HEK293 (cell line): ENCODE results near the gene CD93.
A peak's percentile ranks its signal among the peaks of the same experiment; 100 is the strongest.

Experiments used
- CTCF ChIA-PET: fragments of 350-600 bp; formaldehyde crosslinking; extraction: SDS; loops from one replicate; lab custom pipeline; 2021; ENCODE audit warnings: antibody characterized with exemption; lab: Yijun Ruan, JAX
- POLR2A ChIA-PET: fragments of 300-600 bp; formaldehyde crosslinking; extraction: SDS; loops from one replicate; lab custom pipeline; 2020; ENCODE audit warnings: antibody characterized with exemption, inconsistent platforms; lab: Yijun Ruan, JAX
- H3K27ac ChIP-seq: fragments of 200-500 bp; sonication (Bioruptor generic); 2 replicates; pipeline ENCODE4 v1.5.1; 2014; ENCODE audit warnings: low read depth, low read length, control low read depth, inconsistent platforms; ENCODE audit errors: extremely low read depth
- H3K36me3 ChIP-seq, 2 experiments: fragments of 200-500 bp in 1 of 2; sonication (Bioruptor generic) in 1 of 2; 1 replicate in 1 of 2; 2 replicates in 1 of 2; pipeline ENCODE4 v1.5.1; 2014 to 2017; ENCODE audit warnings: inconsistent platforms in 2 of 2, low read length in 2 of 2; ENCODE audit not compliant: control insufficient read depth in 2 of 2, insufficient read depth in 1 of 2
- H3K4me1 ChIP-seq: fragments of 200-500 bp; sonication (Bioruptor generic); 2 replicates; pipeline ENCODE4 v1.5.1; 2014; ENCODE audit warnings: mild to moderate bottlenecking, low read length, inconsistent platforms; ENCODE audit not compliant: control insufficient read depth, insufficient read depth
- H3K4me3 ChIP-seq: 2 replicates; pipeline ENCODE4 v1.5.1; 2011; ENCODE audit warnings: low read depth, mild to moderate bottlenecking, control low read depth, low read length, moderate library complexity
- H3K9me3 ChIP-seq: fragments of 200-500 bp; sonication (Bioruptor generic); 2 replicates; pipeline ENCODE4 v1.5.1; 2014; ENCODE audit warnings: low read depth, low read length, inconsistent platforms; ENCODE audit not compliant: control insufficient read depth, insufficient read depth
- ELK4 ChIP-seq: IDR thresholded peaks from 2 replicates; pipeline ENCODE4 v1.6.1; 2011; ENCODE audit warnings: mild to moderate bottlenecking, low read depth, low read length, borderline replicate concordance
- HIC1 ChIP-seq: fragments of 450-650 bp; formaldehyde crosslinking; IDR thresholded peaks from 2 replicates; pipeline ENCODE4 v1.5.1; 2016; ENCODE audit warnings: missing biosample characterization, missing genetic modification characterization
- KLF10 ChIP-seq: fragments of 450-650 bp; IDR thresholded peaks from 2 replicates; pipeline ENCODE4 v1.5.1; 2018; ENCODE audit warnings: missing biosample characterization, mild to moderate bottlenecking, missing genetic modification characterization
- WT1 ChIP-seq: fragments of 450-650 bp; formaldehyde crosslinking; IDR thresholded peaks from 2 replicates; pipeline ENCODE4 v1.5.1; 2016; ENCODE audit warnings: missing biosample characterization, missing genetic modification characterization
- YY1 ChIP-seq: fragments of 450-650 bp; formaldehyde crosslinking; IDR thresholded peaks from 2 replicates; pipeline ENCODE4 v1.5.1; 2018; ENCODE audit warnings: missing biosample characterization, missing genetic modification characterization
- ZBTB17 ChIP-seq: fragments of 450-650 bp; formaldehyde crosslinking; IDR thresholded peaks from 2 replicates; pipeline ENCODE4 v1.5.1; 2016; ENCODE audit warnings: missing biosample characterization, missing genetic modification characterization
- ZBTB20 ChIP-seq: fragments of 450-650 bp; formaldehyde crosslinking; IDR thresholded peaks from 2 replicates; pipeline ENCODE4 v1.5.1; 2016; ENCODE audit warnings: missing biosample characterization, missing genetic modification characterization
- ZFP37 ChIP-seq: fragments of 450-650 bp; formaldehyde crosslinking; IDR thresholded peaks from 2 replicates; pipeline ENCODE4 v1.5.1; 2016; ENCODE audit warnings: missing biosample characterization, missing genetic modification characterization
- ZIC2 ChIP-seq: fragments of 450-650 bp; formaldehyde crosslinking; IDR thresholded peaks from 2 replicates; pipeline ENCODE4 v1.5.1; 2016; ENCODE audit warnings: missing biosample characterization, missing genetic modification characterization
- ZNF138 ChIP-seq: fragments of 450-650 bp; formaldehyde crosslinking; IDR thresholded peaks from 2 replicates; pipeline ENCODE4 v1.5.1; 2016; ENCODE audit warnings: missing biosample characterization, missing genetic modification characterization, borderline replicate concordance
- ZNF184 ChIP-seq: fragments of 450-650 bp; IDR thresholded peaks from 2 replicates; pipeline ENCODE4 v1.5.1; 2018; ENCODE audit warnings: missing biosample characterization, mild to moderate bottlenecking, missing genetic modification characterization
- ZNF221 ChIP-seq: fragments of 450-650 bp; formaldehyde crosslinking; IDR thresholded peaks from 2 replicates; pipeline ENCODE4 v1.5.1; 2017; ENCODE audit warnings: missing biosample characterization, missing genetic modification characterization, borderline replicate concordance
- ZNF274 ChIP-seq, 2 experiments: fragments of 200-500 bp in 1 of 2; fragments of 450-650 bp in 1 of 2; sonication (Bioruptor generic) in 1 of 2; formaldehyde crosslinking in 1 of 2; IDR thresholded peaks; 2 replicates each; pipeline versions ENCODE4 v1.5.1 to v1.6.1; 2014 to 2016; ENCODE audit warnings: borderline replicate concordance in 1 of 2, inconsistent platforms in 1 of 2, low read length in 1 of 2, missing biosample characterization in 1 of 2, missing genetic modification characterization in 1 of 2
- ZNF292 ChIP-seq: fragments of 450-650 bp; formaldehyde crosslinking; IDR thresholded peaks from 2 replicates; pipeline ENCODE4 v1.5.1; 2016; ENCODE audit warnings: low read depth, missing biosample characterization, missing genetic modification characterization, borderline replicate concordance
- ZNF335 ChIP-seq: fragments of 450-650 bp; formaldehyde crosslinking; conservative IDR thresholded peaks from 2 replicates; pipeline ENCODE4 v1.5.1; 2016; ENCODE audit warnings: missing biosample characterization, missing genetic modification characterization
- ZNF341 ChIP-seq: fragments of 450-650 bp; formaldehyde crosslinking; IDR thresholded peaks from 2 replicates; pipeline ENCODE4; 2016; ENCODE audit warnings: low read depth, missing biosample characterization, missing genetic modification characterization
- ZNF423 ChIP-seq: fragments of 450-650 bp; formaldehyde crosslinking; IDR thresholded peaks from 2 replicates; pipeline ENCODE4 v1.5.1; 2016; ENCODE audit warnings: missing biosample characterization, missing genetic modification characterization
- ZNF585B ChIP-seq: fragments of 450-650 bp; formaldehyde crosslinking; IDR thresholded peaks from 2 replicates; pipeline ENCODE4 v1.5.1; 2016; ENCODE audit warnings: missing biosample characterization, missing genetic modification characterization
- ZNF639 ChIP-seq: fragments of 450-650 bp; formaldehyde crosslinking; IDR thresholded peaks from 2 replicates; pipeline ENCODE4 v1.5.1; 2016; ENCODE audit warnings: missing biosample characterization, missing genetic modification characterization
- ZNF658 ChIP-seq: fragments of 450-650 bp; formaldehyde crosslinking; IDR thresholded peaks from 2 replicates; pipeline ENCODE4; 2016; ENCODE audit warnings: missing biosample characterization, missing genetic modification characterization
- ZNF660 ChIP-seq: fragments of 450-650 bp; IDR thresholded peaks from 2 replicates; pipeline ENCODE4 v1.5.1; 2018; ENCODE audit warnings: missing biosample characterization, mild to moderate bottlenecking, missing genetic modification characterization
- ZNF768 ChIP-seq: fragments of 450-650 bp; formaldehyde crosslinking; IDR thresholded peaks from 2 replicates; pipeline ENCODE4 v1.5.1; 2018; ENCODE audit warnings: missing biosample characterization, mild to moderate bottlenecking, missing genetic modification characterization
- ZSCAN4 ChIP-seq: fragments of 450-650 bp; formaldehyde crosslinking; IDR thresholded peaks from 2 replicates; pipeline ENCODE4 v1.5.1; 2017; ENCODE audit warnings: missing biosample characterization, missing genetic modification characterization

The CD93 gene

GRCh38 chr20:23052904-23053303 is 33.2 kb downstream of the CD93 start:
- CTCF ChIA-PET, result interaction anchor here (1.3 kb wide), 1 partner anchor 182 kb away, joined by 3 read pairs; no protein-coding TSS in a partner anchor
- no peaks in the 10 kb centered on the region for H3K4me1 ChIP-seq

GRCh38 chr20:23050847-23051627 is 35.1 kb downstream of the CD93 start:
- peak overlapping the region; percentile 29 for H3K4me3 ChIP-seq
- POLR2A ChIA-PET, result interaction anchor here (0.6 to 1.0 kb wide), 5 partner anchors 10 to 366 kb away, joined by 3 to 5 read pairs (median 3); partner anchors contain the start of gene NXT1
- TF ChIP-seq ZIC2 (peak; percentile 95), ZNF221 (tag by site-specific recombination) (no peak), HIC1 (no peak), ZNF341 (tag by site-specific recombination) (peak; percentile 48; the same call in 1 of the 2 replicates), ZNF184 (tag by site-specific recombination) (no peak), ZNF335 (tag by site-specific recombination) (0 out of 2 replicates have a peak, but pooled peaks have one; percentile 25), ZNF768 (tag by site-specific recombination) (no peak), ZNF660 (0 out of 2 replicates have a peak, but pooled peaks have one; percentile 43), KLF10 (tag by site-specific recombination) (no peak), ZBTB20 (tag by site-specific recombination) (peak; percentile 91), YY1 (0 out of 2 replicates have a peak, but pooled peaks have one; percentile 16), ZNF138 (tag by site-specific recombination) (no peak), ZBTB17 (tag by site-specific recombination) (peak; percentile 48), ELK4 (no peak), ZSCAN4 (tag by site-specific recombination) (no peak), ZFP37 (no peak), ZNF423 (tag by site-specific recombination) (peak; percentile 54; the same call in 1 of the 2 replicates), ZNF658 (tag by site-specific recombination) (no peak), ZNF292 (tag by site-specific recombination) (no peak), ZNF585B (tag by site-specific recombination) (no peak), WT1 (tag by site-specific recombination) (no peak), ZNF274 (IDR thresholded peaks at IDR 0.05; ENCODE audit: low read length) (no peak), ZNF274 (tag by site-specific recombination; IDR thresholded peaks at IDR 0.05; ENCODE audit: borderline replicate concordance) (no peak)

More at GRCh38 chr20:23052904-23053303, 33.2 kb downstream of the CD93 start:
- Histone ChIP-seq H3K9me3 (no peaks in the 10 kb centered on the region), H3K27ac (no peak overlapping the region), H3K4me3 (no peak overlapping the region), H3K36me3 (no peaks in the 10 kb centered on the region)
- no peak for TF ChIP-seq ZNF639 (tag by site-specific recombination)
- POLR2A ChIA-PET, result no interaction called here

More at GRCh38 chr20:23050847-23051627, 35.1 kb downstream of the CD93 start:
- H3K9me3 ChIP-seq, result no peaks in the 10 kb centered on the region
- H3K36me3 ChIP-seq, result no peaks in the 10 kb centered on the region
- CTCF ChIA-PET, result interaction anchor here (0.5 to 3.3 kb wide), 29 partner anchors 9 to 396 kb away, joined by 3 to 28 read pairs (median 4); no protein-coding TSS in a partner anchor
- no peaks in the 10 kb centered on the region for H3K4me1 ChIP-seq
- H3K27ac ChIP-seq, result no peak overlapping the region; the same call in 1 of the 2 replicates
